Measurements from ENCODE around the gene FLNC.

FLNC gene

GRCh38 chr7:128865996-128866877 is 36.0 kb downstream of the FLNC start:
- Histone ChIP-seq H3K9me2 (replicated peaks; ENCODE audit: insufficient read depth, low read length) (no peaks in the 10 kb centered on the region), H2AFZ (ENCODE audit: low read depth, low read length, severe bottlenecking) (no peak overlapping the region), H3K4me2 (ENCODE audit: low read depth, low read length, poor library complexity, severe bottlenecking) (no peak overlapping the region), H3F3A (ENCODE audit: insufficient read depth) (no peaks in the 10 kb centered on the region), H3K27ac (ENCODE audit: low read depth, low read length) (no peak overlapping the region), H3K4me3 (ENCODE audit: insufficient read depth, low read length, poor library complexity, severe bottlenecking) (no peak overlapping the region), H3K27me3 (ENCODE audit: low read length) (no peaks in the 10 kb centered on the region), H4K20me1 (ENCODE audit: low read depth, low read length) (no peaks in the 10 kb centered on the region), H3K36me3 (ENCODE audit: low read length) (no peaks in the 10 kb centered on the region), H3K79me2 (ENCODE audit: insufficient read depth, low read length) (peaks cover 14% of the 10 kb centered on the region), H3K9ac (ENCODE audit: low read length) (no peak overlapping the region), H3K9me3 (ENCODE audit: insufficient read depth, low read length) (no peaks in the 10 kb centered on the region)
- TF ChIP-seq CTCF (IDR thresholded peaks at IDR 0.05; ENCODE audit: insufficient read depth, low read length, poor library complexity, severe bottlenecking), result no peak
- no peak for TF ChIP-seq EZH2phosphoT487 (conservative IDR thresholded peaks at IDR 0.05; ENCODE audit: low read length)

GRCh38 chr7:128867241-128867640 is 37.0 kb downstream of the FLNC start:
- Histone ChIP-seq H3K36me3 (ENCODE audit: low read length) (no peaks in the 10 kb centered on the region), H3K27me3 (ENCODE audit: low read length) (no peaks in the 10 kb centered on the region), H3K4me2 (ENCODE audit: low read depth, low read length, poor library complexity, severe bottlenecking) (no peak overlapping the region), H3K4me3 (ENCODE audit: insufficient read depth, low read length, poor library complexity, severe bottlenecking) (no peak overlapping the region), H3K9me3 (ENCODE audit: insufficient read depth, low read length) (no peaks in the 10 kb centered on the region), H3K79me2 (ENCODE audit: insufficient read depth, low read length) (peaks cover 14% of the 10 kb centered on the region), H2AFZ (ENCODE audit: low read depth, low read length, severe bottlenecking) (no peak overlapping the region), H3K27ac (ENCODE audit: low read depth, low read length) (no peak overlapping the region), H4K20me1 (ENCODE audit: low read depth, low read length) (no peaks in the 10 kb centered on the region), H3K9ac (ENCODE audit: low read length) (no peak overlapping the region), H3K9me2 (replicated peaks; ENCODE audit: insufficient read depth, low read length) (no peaks in the 10 kb centered on the region), H3F3A (ENCODE audit: insufficient read depth) (peaks cover 4% of the 10 kb centered on the region; the same call in 1 of the 2 replicates)
- TF ChIP-seq EZH2phosphoT487 (conservative IDR thresholded peaks at IDR 0.05; ENCODE audit: low read length), result no peak
- no peak for TF ChIP-seq CTCF (IDR thresholded peaks at IDR 0.05; ENCODE audit: insufficient read depth, low read length, poor library complexity, severe bottlenecking)

GRCh38 chr7:128867842-128868623 is 37.8 kb downstream of the FLNC start:
- no peaks in the 10 kb centered on the region for H3K36me3 ChIP-seq (ENCODE audit: low read length)
- H2AFZ ChIP-seq (ENCODE audit: low read depth, low read length, severe bottlenecking), result no peak overlapping the region
- no peak for TF ChIP-seq EZH2phosphoT487 (conservative IDR thresholded peaks at IDR 0.05; ENCODE audit: low read length)
- H3K4me3 ChIP-seq (ENCODE audit: insufficient read depth, low read length, poor library complexity, severe bottlenecking), result no peak overlapping the region
- no peak overlapping the region for H3K9ac ChIP-seq (ENCODE audit: low read length)
- peaks cover 11% of the 10 kb centered on the region for H3K79me2 ChIP-seq (ENCODE audit: insufficient read depth, low read length)
- peaks cover 4% of the 10 kb centered on the region; the same call in 1 of the 2 replicates for H3F3A ChIP-seq (ENCODE audit: insufficient read depth)
- no peaks in the 10 kb centered on the region for H3K9me2 ChIP-seq (replicated peaks; ENCODE audit: insufficient read depth, low read length)
- H3K27me3 ChIP-seq (ENCODE audit: low read length), result no peaks in the 10 kb centered on the region
- H4K20me1 ChIP-seq (ENCODE audit: low read depth, low read length), result no peaks in the 10 kb centered on the region
- H3K27ac ChIP-seq (ENCODE audit: low read depth, low read length), result no peak overlapping the region
- H3K4me2 ChIP-seq (ENCODE audit: low read depth, low read length, poor library complexity, severe bottlenecking), result no peak overlapping the region
- H3K9me3 ChIP-seq (ENCODE audit: insufficient read depth, low read length), result no peaks in the 10 kb centered on the region

All from SU-DHL-6 (cell line).